Measurements from ENCODE around the gene CGGBP1.

GRCh38 chr3:88028876-88029275, 29.9 kb downstream of the CGGBP1 start:
- TF ChIP-seq POLR2A (IDR thresholded peaks at IDR 0.05) (no peak), CTCF (IDR thresholded peaks at IDR 0.05) (no peak)
